Psoas muscle (tissue), 8 donors: ENCODE measurements around the gene HEATR3. TPM values are rescaled to one million over a fixed set of nuclear protein-coding genes. Genes with fewer than 3 reads are reported as not detected.

Source experiments
- ATAC-seq, 4 donors: fragments of 200-7000 bp; cut with Tn5 transposase; one replicate each; pipeline ENCODE4 v1.9.1; 2020; ENCODE audit warnings: moderate library complexity in 3 of 4, mild to moderate bottlenecking in 2 of 4
- DNase-seq, 2 donors: peaks; one replicate each; pipeline ENCODE4 v3.0.0-alpha.2; 2020
- H3K27ac ChIP-seq: fragments of 200-600 bp; one replicate; pipeline ENCODE4 v1.8.0; 2022
- H3K27me3 ChIP-seq, 3 donors: fragments of 200-600 bp in 1 of 3; one replicate each; pipeline versions ENCODE4 v1.6.1 to v1.8.0; 2013 to 2022; ENCODE audit warnings: low read length in 2 of 3, mild to moderate bottlenecking in 2 of 3, moderate library complexity in 1 of 3; ENCODE audit not compliant: insufficient read depth in 3 of 3
- H3K36me3 ChIP-seq, 2 donors: fragments of 200-600 bp in 1 of 2; one replicate each; pipeline versions ENCODE4 v1.6.1 to v1.8.0; 2013 to 2022; ENCODE audit warnings: low read depth in 1 of 2, mild to moderate bottlenecking in 1 of 2, moderate library complexity in 1 of 2; ENCODE audit not compliant: insufficient read depth in 1 of 2
- H3K4me1 ChIP-seq: fragments of 200-600 bp; one replicate; pipeline ENCODE4 v1.8.0; 2022
- H3K4me3 ChIP-seq: fragments of 200-600 bp; one replicate; pipeline ENCODE4 v1.8.0; 2022; ENCODE audit warnings: mild to moderate bottlenecking
- H3K9me3 ChIP-seq: fragments of 200-600 bp; one replicate; pipeline ENCODE4 v1.8.0; 2022
- WGBS, 3 donors: extraction: QIAGEN DNeasy Blood & Tissue Kit; methylation state at CpG; one replicate each; pipeline versions ENCODE4 v1.1.6 to v1.1.7; 2013; 5-methylcytosine and 5-hydroxymethylcytosine counted together
- intact Hi-C, 2 donors: fragments of 100-400 bp; cut with DNase I; formaldehyde crosslinking; loops; one replicate each; pipeline versions ENCODE4 v1.11.0 to v1.14.2; 2022
- polyA plus RNA-seq, 3 donors: library from polyadenylated mRNA; stranded (reverse); fragments of 200-250 nt; gene quantifications; one replicate each; pipeline ENCODE4 v1.2.3, GENCODE V29; 2013
- total RNA-seq, 4 donors: library from RNA; stranded (reverse); fragmentation: NEBNext Ultra II Directional in 2 of 4; extraction: Animal tissue kit (Norgen Biotek cat#: 25700) in 2 of 4; gene quantifications; one replicate each; pipeline versions ENCODE4 v1.2.1 to v1.2.4, GENCODE V29; 2021 to 2023
- TF ChIP-seq, protein P1 (sequence below): fragments of 200-600 bp; IDR thresholded peaks from one replicate; pipeline ENCODE4 v1.8.0; 2022; ENCODE audit warnings: antibody characterized with exemption
- donor health status: healthy with polysubstance abuse.
- donor health status: DM: no; HTN: no; CAD: no; lungs with moderate emphysema.
- donor health status: Bipolar disorder and iron deficiency.
- donor health status: healthy.
- donor health status: DM: yes; HTN: yes; CAD: no.
- donor health status: DM: no; HTN: no; CAD: no.
- donor health status: DM: no; HTN: no; CAD: no.
- donor health status: DM: yes; HTN: yes; CAD: no.

The HEATR3 gene
- total and polyA plus RNA-seq, 7 donors: 8.6 to 20.9 (median 12.1) TPM

DNA sequence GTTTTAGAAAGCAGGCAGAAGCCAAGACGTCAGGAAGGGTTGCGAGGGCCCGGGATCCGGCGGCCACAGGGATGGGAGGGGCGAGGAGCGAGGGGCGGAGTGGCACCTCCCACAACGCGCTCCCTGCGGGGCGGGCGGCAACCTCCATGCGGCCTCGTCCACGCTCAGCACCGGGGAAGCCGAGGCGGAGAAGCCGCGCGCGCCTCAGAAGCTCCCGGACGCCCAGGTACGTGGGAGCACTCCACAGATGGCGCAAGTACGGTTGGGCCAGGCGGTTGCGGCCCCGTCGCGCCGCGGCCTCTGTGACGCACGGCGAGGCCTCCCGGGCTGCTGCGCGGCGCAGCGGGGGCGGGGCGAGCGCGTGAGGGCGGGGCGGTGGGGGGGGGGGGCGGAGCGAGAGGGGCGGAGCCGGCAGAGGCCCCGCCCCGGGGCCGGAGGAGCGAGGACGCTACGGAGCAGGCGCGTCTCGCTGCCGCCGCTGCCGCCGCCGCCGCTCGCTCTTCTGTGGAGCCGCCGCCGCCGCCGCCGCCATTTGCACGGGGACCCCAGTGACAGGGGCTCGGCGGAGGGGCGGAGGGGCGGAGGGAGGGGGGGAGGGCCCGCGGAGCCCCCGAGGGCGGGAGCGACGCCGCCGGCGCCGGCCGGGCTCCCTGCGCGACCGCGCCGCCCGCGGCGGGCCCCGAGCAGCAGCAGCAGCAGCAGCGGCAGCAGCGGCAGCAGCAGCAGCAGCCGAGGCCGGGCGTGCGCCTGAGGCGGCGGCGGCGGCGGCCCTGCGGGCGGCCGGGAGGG lies 87.2 kb downstream of the HEATR3 start, which contains the start of gene TENT4B:
Gene TENT4B (plus strand): TSS at position 500 of the 789 bp plus-strand sequence. CDS start 316 bp downstream, outside the sequence.
- Histone ChIP-seq H3K4me3 (peak within 1 kb of the TSS; percentile 92), H3K27me3 (no peaks in the 10 kb centered on the region), H3K4me1 (peaks cover 31% of the 10 kb centered on the region), H3K27ac (peak within 1 kb of the TSS; percentile 99), H3K9me3 (no peaks in the 10 kb centered on the region), H3K36me3 (no peaks in the 10 kb centered on the region)
- DNase-seq (peak; percentile 89 to 93), ATAC-seq (peak; percentile 90 to 94 (median 92))
- intact Hi-C loops: loop anchor here (5.0 kb wide), 2 partner anchors 59 to 86 kb away; partner anchors contain the start of gene HEATR3 (in 2 of the 2)
- TF ChIP-seq, protein P1, sequence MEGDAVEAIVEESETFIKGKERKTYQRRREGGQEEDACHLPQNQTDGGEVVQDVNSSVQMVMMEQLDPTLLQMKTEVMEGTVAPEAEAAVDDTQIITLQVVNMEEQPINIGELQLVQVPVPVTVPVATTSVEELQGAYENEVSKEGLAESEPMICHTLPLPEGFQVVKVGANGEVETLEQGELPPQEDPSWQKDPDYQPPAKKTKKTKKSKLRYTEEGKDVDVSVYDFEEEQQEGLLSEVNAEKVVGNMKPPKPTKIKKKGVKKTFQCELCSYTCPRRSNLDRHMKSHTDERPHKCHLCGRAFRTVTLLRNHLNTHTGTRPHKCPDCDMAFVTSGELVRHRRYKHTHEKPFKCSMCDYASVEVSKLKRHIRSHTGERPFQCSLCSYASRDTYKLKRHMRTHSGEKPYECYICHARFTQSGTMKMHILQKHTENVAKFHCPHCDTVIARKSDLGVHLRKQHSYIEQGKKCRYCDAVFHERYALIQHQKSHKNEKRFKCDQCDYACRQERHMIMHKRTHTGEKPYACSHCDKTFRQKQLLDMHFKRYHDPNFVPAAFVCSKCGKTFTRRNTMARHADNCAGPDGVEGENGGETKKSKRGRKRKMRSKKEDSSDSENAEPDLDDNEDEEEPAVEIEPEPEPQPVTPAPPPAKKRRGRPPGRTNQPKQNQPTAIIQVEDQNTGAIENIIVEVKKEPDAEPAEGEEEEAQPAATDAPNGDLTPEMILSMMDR: no peak
- 0 to 1% (median 1%) methylated on average over 42 to 105 of the region's 114 CpGs for WGBS, 3 donors

DNA sequence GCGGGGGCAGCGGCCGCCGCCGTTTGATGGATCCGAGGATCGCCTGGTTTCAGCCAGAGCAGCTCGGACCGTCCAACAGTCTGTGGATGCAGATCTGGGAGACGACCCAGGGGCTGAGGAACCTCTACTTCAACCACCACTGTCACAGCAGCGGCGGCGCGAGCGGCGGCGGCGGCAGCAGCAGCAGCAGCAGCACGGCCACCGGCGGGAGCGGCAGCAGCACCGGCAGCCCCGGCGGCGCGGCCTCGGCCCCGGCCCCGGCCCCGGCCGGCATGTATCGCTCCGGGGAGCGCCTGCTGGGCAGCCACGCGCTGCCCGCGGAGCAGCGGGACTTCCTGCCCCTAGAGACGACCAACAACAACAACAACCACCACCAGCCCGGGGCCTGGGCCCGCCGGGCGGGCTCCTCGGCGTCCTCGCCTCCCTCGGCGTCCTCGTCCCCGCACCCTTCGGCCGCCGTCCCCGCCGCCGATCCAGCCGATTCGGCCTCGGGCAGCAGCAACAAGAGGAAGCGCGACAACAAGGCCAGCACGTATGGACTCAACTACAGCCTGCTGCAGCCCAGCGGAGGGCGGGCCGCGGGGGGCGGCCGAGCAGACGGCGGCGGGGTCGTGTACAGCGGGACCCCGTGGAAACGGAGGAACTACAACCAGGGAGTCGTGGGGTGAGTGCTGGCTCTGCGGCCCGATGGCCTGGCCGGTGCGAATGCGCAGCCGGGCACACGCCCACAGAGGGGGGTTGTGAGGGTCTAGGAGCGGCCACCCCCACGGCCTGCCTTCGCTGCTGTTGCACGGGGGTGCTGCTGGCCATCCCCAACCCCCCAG lies 88.0 kb downstream of the HEATR3 start:
- peaks cover 39% of the 10 kb centered on the region for H3K4me1 ChIP-seq
- H3K27ac ChIP-seq: peak overlapping the region; percentile 99
- no peaks in the 10 kb centered on the region for H3K9me3 ChIP-seq
- DNase-seq (peak; percentile 28 to 60), ATAC-seq (no peak)
- no peaks in the 10 kb centered on the region for H3K36me3 ChIP-seq
- H3K4me3 ChIP-seq: peak overlapping the region; percentile 92
- intact Hi-C loops: loop anchor here (5.0 kb wide), 2 partner anchors 58 to 87 kb away; partner anchors contain the start of gene HEATR3 (in 2 of the 2)
- 0 to 1% (median 1%) methylated on average over 33 to 88 of the region's 89 CpGs for WGBS, 3 donors
- TF ChIP-seq, protein P1: no peak
- no peaks in the 10 kb centered on the region for H3K27me3 ChIP-seq

DNA sequence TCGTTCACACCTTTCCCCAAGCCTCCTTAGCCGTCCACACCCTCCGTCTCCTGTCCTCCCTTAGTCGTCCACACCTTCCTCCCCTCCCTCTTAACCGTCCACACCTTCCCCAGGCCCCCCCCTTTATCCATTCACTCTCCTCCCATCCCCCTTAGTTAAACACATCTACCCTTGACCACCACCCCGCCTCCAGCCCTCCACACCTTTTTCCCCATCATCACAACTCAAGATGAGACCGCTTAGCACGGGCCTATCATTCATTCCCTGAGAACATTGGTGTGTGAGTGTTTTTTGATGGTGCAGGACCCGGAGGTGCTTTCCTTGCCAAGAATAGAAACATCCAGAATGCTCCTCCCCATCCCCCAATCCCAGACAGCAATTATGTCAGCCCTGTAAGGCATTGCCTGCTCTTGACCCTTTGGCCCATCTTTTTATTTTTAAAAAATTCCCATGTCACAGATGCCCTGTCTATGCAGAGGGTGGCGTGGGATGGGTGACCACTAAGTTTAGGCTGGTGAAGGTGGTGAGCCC lies 88.7 kb downstream of the HEATR3 start:
- Histone ChIP-seq H3K4me1 (peaks cover 41% of the 10 kb centered on the region), H3K36me3 (no peaks in the 10 kb centered on the region), H3K4me3 (peak overlapping the region; percentile 92), H3K9me3 (no peaks in the 10 kb centered on the region), H3K27ac (peak overlapping the region; percentile 99), H3K27me3 (no peaks in the 10 kb centered on the region)
- ATAC-seq (no peak), DNase-seq (no peak)
- WGBS, 3 donors: 15 to 21% (median 20%) methylated on average over 7 to 10 of the region's 10 CpGs
- TF ChIP-seq, protein P1: no peak
- intact Hi-C loops: loop anchor here (5.0 kb wide), 2 partner anchors 58 to 87 kb away; partner anchors contain the start of gene HEATR3 (in 2 of the 2)

DNA sequence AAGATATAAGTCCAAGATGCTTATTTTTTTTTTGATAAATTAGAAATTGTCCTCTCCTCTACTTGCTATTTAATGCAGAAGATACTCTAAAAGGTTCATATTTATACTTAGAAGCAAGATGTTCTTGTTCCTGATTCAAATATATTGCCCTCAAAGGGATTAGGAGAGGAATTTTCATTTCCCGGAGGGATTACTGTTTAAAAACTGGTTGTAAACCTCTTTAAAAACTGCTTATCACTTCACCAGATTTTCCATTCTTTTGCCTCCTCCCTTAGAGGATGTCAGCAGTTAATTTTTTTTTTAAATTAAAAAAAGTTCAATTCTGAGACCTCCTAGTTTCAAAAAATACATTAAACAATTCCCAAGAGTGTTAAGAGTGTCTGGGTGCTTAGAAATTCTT lies 90.2 kb downstream of the HEATR3 start:
- Histone ChIP-seq H3K36me3 (peaks cover 0 to 2% of the 10 kb centered on the region in 2 donors), H3K27ac (peak overlapping the region; percentile 32), H3K9me3 (no peaks in the 10 kb centered on the region), H3K4me1 (peaks cover 46% of the 10 kb centered on the region), H3K27me3 (no peaks in the 10 kb centered on the region), H3K4me3 (peak overlapping the region; percentile 92)
- WGBS, 3 donors: 20 to 58% (median 21%) methylated on average over 1 of the region's 1 CpG
- TF ChIP-seq, protein P1: no peak
- intact Hi-C loops: loop anchor here in 1 of 2 donors (5.0 kb wide), 1 partner anchor 51 kb away; no protein-coding TSS in a partner anchor
- ATAC-seq (no peak), DNase-seq (no peak)

Other genes starting within 250 kb of the HEATR3 start
- gene ZNF423, start 209.9 kb upstream of the HEATR3 start, total RNA-seq: 10 to 100 TPM; 14.4 to 30.7 (median 20.6) TPM
- gene ZNF423, start 209.9 kb upstream of the HEATR3 start, polyA plus RNA-seq: 1 to 10 TPM; 2.3 to 5.4 (median 4.4) TPM
- gene CNEP1R1, start 40.7 kb upstream of the HEATR3 start, total RNA-seq: 10 to 100 TPM; 10.9 to 15.8 (median 14.8) TPM
- 10 to 100 TPM; 11.6 to 45.5 (median 16.2) TPM for gene CNEP1R1, start 40.7 kb upstream of the HEATR3 start, polyA plus RNA-seq
- 1 to 10 TPM; 6.8 to 8.1 (median 7.1) TPM for gene TENT4B, start 87.3 kb downstream of the HEATR3 start, total RNA-seq
- 1 to 10 TPM; 3.5 to 9.7 (median 4.0) TPM for gene TENT4B, start 87.3 kb downstream of the HEATR3 start, polyA plus RNA-seq
- gene ADCY7, start 200.6 kb downstream of the HEATR3 start, total RNA-seq: 1 to 10 TPM; 3.1 to 5.5 (median 4.2) TPM
- gene ADCY7, start 200.6 kb downstream of the HEATR3 start, polyA plus RNA-seq: 1 to 10 TPM in 2 of 3 donors, under 1 TPM in 1; 0.34 to 1.5 (median 1.1) TPM